ENCODE results near the gene ANKRD33B. TPM values are rescaled to one million over a fixed set of nuclear protein-coding genes. Genes with fewer than 3 reads are reported as not detected.

ANKRD33B gene
- total RNA-seq, 1 experiment from 2014 or later: 6.9 TPM

GRCh38 chr5:10600626-10601245 lies 36.9 kb downstream of the ANKRD33B start:
- H3K4me1 ChIP-seq (ENCODE audit: insufficient read depth, low read length): no peaks in the 10 kb centered on the region
- H2BK5ac ChIP-seq (ENCODE audit: insufficient read length, low read length): no peak overlapping the region
- no peak overlapping the region for H3K4ac ChIP-seq (ENCODE audit: low read depth, low read length)
- no peaks in the 10 kb centered on the region for H3K79me2 ChIP-seq (ENCODE audit: insufficient read depth, low read length)
- no peak overlapping the region for H2AK5ac ChIP-seq (ENCODE audit: insufficient read length, low read length)
- no peak overlapping the region for H4K91ac ChIP-seq (ENCODE audit: insufficient read length, low read depth, low read length)
- H3K9me3 ChIP-seq (ENCODE audit: control insufficient read depth, low read depth, low read length): no peaks in the 10 kb centered on the region
- no peak overlapping the region for H3T11ph ChIP-seq (ENCODE audit: low read length)
- H2AFZ ChIP-seq (ENCODE audit: low read length): no peak overlapping the region
- no peak overlapping the region for H3K23ac ChIP-seq (ENCODE audit: insufficient read length, low read depth, low read length)
- no peak overlapping the region for H2BK120ac ChIP-seq (ENCODE audit: low read depth, low read length, poor library complexity, severe bottlenecking)
- no peak overlapping the region for H3K9ac ChIP-seq (ENCODE audit: extremely low read depth, insufficient read length, low read length)
- H4K8ac ChIP-seq (replicated peaks; ENCODE audit: insufficient read length, low read depth, low read length): no peak overlapping the region
- no peak overlapping the region for H3K27ac Mint-ChIP-seq
- H3K36me3 Mint-ChIP-seq (ENCODE audit: insufficient read depth in 1 of 3, low read depth in 3 of 3): no peaks in the 10 kb centered on the region; a peak in 1 of 7 replicates
- peaks cover 8% of the 10 kb centered on the region in 2 experiments for H3K4me1 Mint-ChIP-seq
- no peak overlapping the region for H3K27ac ChIP-seq (ENCODE audit: insufficient read length, low read depth, low read length)
- no peak overlapping the region for H3K14ac ChIP-seq (ENCODE audit: insufficient read depth, low read length)
- no peaks in the 10 kb centered on the region for H3K27me3 ChIP-seq (ENCODE audit: insufficient read depth, low read length)
- no peaks in the 10 kb centered on the region for H3K79me1 ChIP-seq (ENCODE audit: insufficient read depth, low read depth, low read length, poor library complexity, severe bottlenecking)
- no peak overlapping the region for H4K5ac ChIP-seq (ENCODE audit: insufficient read length, low read depth, low read length)
- H2BK15ac ChIP-seq (ENCODE audit: low read depth, low read length): no peak overlapping the region
- TF ChIP-seq, protein P1, sequence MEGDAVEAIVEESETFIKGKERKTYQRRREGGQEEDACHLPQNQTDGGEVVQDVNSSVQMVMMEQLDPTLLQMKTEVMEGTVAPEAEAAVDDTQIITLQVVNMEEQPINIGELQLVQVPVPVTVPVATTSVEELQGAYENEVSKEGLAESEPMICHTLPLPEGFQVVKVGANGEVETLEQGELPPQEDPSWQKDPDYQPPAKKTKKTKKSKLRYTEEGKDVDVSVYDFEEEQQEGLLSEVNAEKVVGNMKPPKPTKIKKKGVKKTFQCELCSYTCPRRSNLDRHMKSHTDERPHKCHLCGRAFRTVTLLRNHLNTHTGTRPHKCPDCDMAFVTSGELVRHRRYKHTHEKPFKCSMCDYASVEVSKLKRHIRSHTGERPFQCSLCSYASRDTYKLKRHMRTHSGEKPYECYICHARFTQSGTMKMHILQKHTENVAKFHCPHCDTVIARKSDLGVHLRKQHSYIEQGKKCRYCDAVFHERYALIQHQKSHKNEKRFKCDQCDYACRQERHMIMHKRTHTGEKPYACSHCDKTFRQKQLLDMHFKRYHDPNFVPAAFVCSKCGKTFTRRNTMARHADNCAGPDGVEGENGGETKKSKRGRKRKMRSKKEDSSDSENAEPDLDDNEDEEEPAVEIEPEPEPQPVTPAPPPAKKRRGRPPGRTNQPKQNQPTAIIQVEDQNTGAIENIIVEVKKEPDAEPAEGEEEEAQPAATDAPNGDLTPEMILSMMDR (conservative IDR thresholded peaks at IDR 0.05): no peak
- H3K27me3 Mint-ChIP-seq (ENCODE audit: low read depth): no peaks in the 10 kb centered on the region
- no peaks in the 10 kb centered on the region; a peak in 1 of 5 replicates for H3K9me3 Mint-ChIP-seq
- no peak overlapping the region for H3K56ac ChIP-seq (ENCODE audit: insufficient read length, low read depth, low read length)
- H4K20me1 ChIP-seq (ENCODE audit: control insufficient read depth, insufficient read depth, insufficient read length): no peaks in the 10 kb centered on the region
- H3K4me2 ChIP-seq (ENCODE audit: insufficient read depth, insufficient read length, low read length): no peak overlapping the region
- no peak overlapping the region for H3K18ac ChIP-seq (ENCODE audit: insufficient read length, low read depth, low read length)
- H2BK12ac ChIP-seq (ENCODE audit: insufficient read length, low read depth, low read length): no peak overlapping the region
- H3K4me3 Mint-ChIP-seq: no peak overlapping the region
- no peak overlapping the region for H2BK20ac ChIP-seq (ENCODE audit: low read depth, low read length, poor library complexity, severe bottlenecking)
- H3K23me2 ChIP-seq (ENCODE audit: insufficient read length, low read depth, low read length, poor library complexity, severe bottlenecking): no peaks in the 10 kb centered on the region
- no peak for DNase-seq
- WGBS (ENCODE audit: extremely low coverage, insufficient read length, low lambda C conversion rate): no CpG with 5 or more reads among the region's 5 CpGs
